Esophagus squamous epithelium (tissue), 5 donors: Measurements from ENCODE around the gene MYOG. TPM values are rescaled to one million over a fixed set of nuclear protein-coding genes. Genes with fewer than 3 reads are reported as not detected.

Source experiments
- DNase-seq: peaks from one replicate; lab custom pipeline; 2025; lab: John Stamatoyannopoulos, UW
- H3K27ac ChIP-seq, 4 donors: fragments of 200-600 bp; sonication (generic); one replicate each; pipeline ENCODE4 v1.5.1; 2016 to 2019; ENCODE audit warnings: mild to moderate bottlenecking in 1 of 4
- H3K27me3 ChIP-seq, 4 donors: fragments of 200-600 bp; sonication (generic); 1 replicate in 3 of 4; 2 replicates in 1 of 4; pipeline versions ENCODE4 v1.5.1 to v1.6.0; 2017 to 2021; ENCODE audit warnings: antibody characterized with exemption in 1 of 4
- H3K36me3 ChIP-seq, 3 donors: fragments of 200-600 bp; sonication (generic); one replicate each; pipeline ENCODE4 v1.5.1; 2016 to 2019
- H3K4me1 ChIP-seq, 3 donors: fragments of 200-600 bp; sonication (generic); one replicate each; pipeline ENCODE4 v1.5.1; 2017 to 2019
- H3K4me3 ChIP-seq, 4 donors: fragments of 200-600 bp; sonication (generic); 1 replicate in 3 of 4; 2 replicates in 1 of 4; pipeline ENCODE4 v1.5.1; 2016 to 2019; ENCODE audit warnings: mild to moderate bottlenecking in 2 of 4, moderate library complexity in 1 of 4
- H3K9me3 ChIP-seq, 3 donors: fragments of 200-600 bp; sonication (generic); one replicate each; pipeline ENCODE4 v1.5.1; 2016 to 2019
- CTCF ChIP-seq, 6 experiments: fragments of 450-650 bp in 4 of 6; fragments of 200-600 bp in 2 of 6; sonication (generic) in 2 of 6; IDR thresholded peaks; one replicate each; pipeline ENCODE4 v1.5.1; 2016 to 2019; ENCODE audit warnings: antibody characterized with exemption in 6 of 6, mild to moderate bottlenecking in 4 of 6, moderate library complexity in 4 of 6
- POLR2A ChIP-seq, 4 donors: fragments of 450-650 bp; IDR thresholded peaks; one replicate each; pipeline ENCODE4 v1.6.1; 2017; ENCODE audit warnings: antibody characterized with exemption in 4 of 4, mild to moderate bottlenecking in 4 of 4, moderate library complexity in 3 of 4
- WGBS, 2 donors: methylation state at CpG; one replicate each; pipeline ENCODE4 v1.1.5; 2018; 5-methylcytosine and 5-hydroxymethylcytosine counted together
- intact Hi-C: fragments of 100-400 bp; cut with DNase I; formaldehyde crosslinking; loops from one replicate; pipeline ENCODE4 v1.15.0; 2022
- total RNA-seq, 4 donors: library from RNA; depleted of rRNA; stranded (reverse); fragments of >200 nt; gene quantifications; one replicate each; pipeline ENCODE4 v1.1.0, GENCODE V29; 2016
- donor health status: DM: yes; HTN: yes; CAD: no.

Gene MYOG
- total RNA-seq, 4 donors from 2014 or later: not detected

DNA sequence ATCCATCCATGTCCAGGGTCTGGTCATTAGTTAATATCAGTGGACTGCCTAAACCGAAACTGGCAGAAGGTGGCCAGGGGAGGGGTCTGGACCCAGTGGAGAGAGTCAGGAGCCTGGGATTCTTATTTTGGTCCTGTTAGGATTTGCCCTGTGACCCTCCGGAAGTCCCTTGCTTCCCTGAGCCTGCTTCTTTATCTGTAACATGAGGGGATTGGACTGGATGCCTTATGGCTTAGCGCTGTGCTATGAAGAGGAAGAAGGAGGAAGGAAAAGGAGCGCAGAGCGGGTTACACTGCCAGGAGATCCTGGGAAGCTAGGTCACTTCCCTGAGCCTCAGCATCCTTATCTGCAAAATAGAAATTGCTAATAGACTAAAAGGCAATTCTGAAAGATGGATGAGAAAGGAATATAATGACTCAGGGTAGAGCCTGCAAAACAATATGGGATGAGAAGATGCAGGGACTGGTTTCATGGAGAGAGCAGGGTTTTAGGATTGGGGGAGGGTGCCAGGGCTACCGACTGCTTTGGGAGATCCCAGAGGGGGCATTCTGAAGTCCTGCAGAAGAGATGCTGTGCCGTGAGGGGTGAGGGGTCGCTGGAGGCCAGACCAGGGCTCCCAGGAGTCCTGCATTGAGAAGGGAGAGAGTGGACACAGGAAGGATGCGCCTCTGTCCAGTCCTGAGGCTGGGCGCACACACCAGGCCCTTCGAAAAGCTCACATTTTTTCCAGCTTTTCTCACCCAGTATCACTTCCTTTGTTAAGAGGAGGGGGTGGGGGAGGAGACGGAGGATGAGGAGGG lies 41.3 kb upstream of the MYOG start:
- H3K36me3 ChIP-seq: no peaks in the 10 kb centered on the region
- H3K4me1 ChIP-seq: peaks cover 13 to 50% (median 21%) of the 10 kb centered on the region in 3 donors

DNA sequence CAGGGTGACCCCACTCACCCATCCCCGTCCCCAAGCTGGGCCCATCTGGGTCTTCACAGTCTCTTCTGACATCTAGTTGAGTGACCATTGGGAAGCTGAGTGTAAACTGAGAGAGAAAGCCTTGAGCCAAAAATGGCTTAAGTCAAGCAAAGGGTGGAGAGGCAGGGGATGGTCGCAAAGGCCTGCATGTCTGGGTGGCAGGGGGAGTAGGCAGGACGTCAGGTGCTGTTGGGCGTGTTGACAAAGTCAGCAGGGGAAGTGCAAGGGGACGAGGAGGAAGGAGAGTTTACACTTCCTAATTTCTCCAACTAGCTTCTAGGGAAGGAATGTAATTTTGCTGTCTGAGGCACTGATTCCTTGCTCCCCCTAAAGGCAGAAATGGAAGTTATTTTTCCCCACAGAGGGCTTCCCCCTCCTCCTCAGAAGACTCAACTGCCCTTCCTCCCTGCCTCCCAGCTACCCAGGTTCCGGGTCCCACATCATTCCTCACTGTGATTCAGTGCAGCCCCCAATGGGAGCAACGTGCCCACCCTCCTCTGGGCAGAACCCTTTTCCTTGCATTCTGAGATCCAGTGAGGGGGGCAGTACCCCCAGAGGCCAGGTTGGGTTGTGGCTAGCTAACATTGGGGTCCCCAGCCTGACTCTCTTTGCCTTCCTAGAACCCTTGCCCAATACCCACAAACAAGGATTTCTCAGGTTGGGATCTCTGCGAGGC lies 40.5 kb upstream of the MYOG start:
- DNase-seq: no peak
- Histone ChIP-seq H3K4me3 (no peak overlapping the region), H3K27ac (peak overlapping the region in 1 of 4 donors; percentile 5), H3K27me3 (peaks cover 0 to 89% (median 0%) of the 10 kb centered on the region in 4 donors), H3K36me3 (no peaks in the 10 kb centered on the region), H3K4me1 (peaks cover 13 to 50% (median 21%) of the 10 kb centered on the region in 3 donors), H3K9me3 (no peaks in the 10 kb centered on the region)
- 20 to 32% methylated on average over 6 to 7 of the region's 8 CpGs for WGBS, 2 donors
- no peak for TF ChIP-seq POLR2A (IDR thresholded peaks at IDR 0.05)
- peak in 2 of 6 experiments; percentile 15 to 33 for TF ChIP-seq CTCF (IDR thresholded peaks at IDR 0.05)
- intact Hi-C loops: no loop called here

More for the DNA sequence above, 41.3 kb upstream of the MYOG start:
- Histone ChIP-seq H3K9me3 (no peaks in the 10 kb centered on the region), H3K27me3 (peaks cover 0 to 82% (median 0%) of the 10 kb centered on the region in 4 donors), H3K27ac (peak overlapping the region in 3 of 4 donors; percentile 43 to 64 (median 54)), H3K4me3 (peak overlapping the region in 3 of 4 donors; percentile 34 to 64 (median 36))
- intact Hi-C loops: no loop called here
- 25 to 28% methylated on average over 8 to 9 of the region's 12 CpGs for WGBS, 2 donors
- no peak for DNase-seq
- TF ChIP-seq POLR2A (IDR thresholded peaks at IDR 0.05) (no peak), CTCF (IDR thresholded peaks at IDR 0.05) (no peak)

DNA sequence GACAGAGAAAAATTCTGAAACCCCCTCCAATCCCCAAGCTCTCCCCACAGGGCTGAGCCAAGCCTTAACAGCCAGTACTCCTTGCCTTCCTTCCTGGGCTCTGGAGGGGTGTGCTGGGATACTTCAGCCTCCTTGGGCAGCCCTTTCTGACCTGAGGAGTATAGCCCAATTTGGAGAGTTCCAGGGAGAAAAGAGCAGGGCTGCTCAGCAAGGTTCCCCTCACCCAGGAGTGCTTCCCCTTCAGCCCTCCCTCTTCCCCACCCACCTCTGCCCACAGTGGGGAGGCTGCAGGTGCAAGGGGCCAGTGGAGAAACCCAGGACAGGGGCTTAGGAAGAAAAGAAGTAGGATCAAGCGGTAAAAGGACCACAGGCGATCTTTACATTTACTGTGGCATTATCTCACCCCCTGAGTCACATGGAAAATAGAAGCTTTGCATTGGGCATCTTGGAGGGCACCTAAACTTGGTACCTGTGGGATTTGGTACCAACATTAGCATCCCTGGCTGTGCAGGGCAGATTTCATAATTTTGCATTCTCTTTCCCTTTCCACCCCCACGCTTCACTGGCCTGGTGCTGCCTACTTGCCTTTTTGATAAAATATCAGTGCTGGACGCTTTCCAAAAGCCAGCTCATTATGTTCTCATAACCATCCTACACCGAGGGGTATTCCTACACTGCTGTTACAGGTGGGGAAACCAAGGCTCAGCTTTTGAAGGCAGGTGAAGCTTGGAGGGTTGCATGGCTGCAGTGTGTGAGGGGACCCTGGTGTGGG lies 38.9 kb upstream of the MYOG start:
- Histone ChIP-seq H3K4me3 (no peak overlapping the region), H3K4me1 (peaks cover 13 to 42% (median 21%) of the 10 kb centered on the region in 3 donors), H3K27ac (no peak overlapping the region), H3K9me3 (no peaks in the 10 kb centered on the region), H3K36me3 (no peaks in the 10 kb centered on the region), H3K27me3 (peaks cover 0 to 99% (median 0%) of the 10 kb centered on the region in 4 donors)
- WGBS, 2 donors: 56 to 75% methylated on average over 5 of the region's 5 CpGs
- TF ChIP-seq POLR2A (IDR thresholded peaks at IDR 0.05) (no peak), CTCF (IDR thresholded peaks at IDR 0.05) (no peak)
- intact Hi-C loops: no loop called here
- DNase-seq: no peak

GRCh38 chr1:203124011-203124410 lies 38.2 kb upstream of the MYOG start:
- Histone ChIP-seq H3K4me3 (no peak overlapping the region), H3K4me1 (peaks cover 13 to 34% (median 21%) of the 10 kb centered on the region in 3 donors), H3K36me3 (no peaks in the 10 kb centered on the region), H3K27me3 (peaks cover 0 to 100% (median 2%) of the 10 kb centered on the region in 4 donors), H3K9me3 (no peaks in the 10 kb centered on the region), H3K27ac (no peak overlapping the region)
- 47 to 49% methylated on average over 5 of the region's 5 CpGs for WGBS, 2 donors
- no peak for TF ChIP-seq CTCF (IDR thresholded peaks at IDR 0.05)
- intact Hi-C loops: no loop called here
- no peak for DNase-seq
